ENCODE results near the gene SESN2. TPM values are rescaled to one million over a fixed set of nuclear protein-coding genes. Genes with fewer than 3 reads are reported as not detected.

SESN2 gene
- total RNA-seq, 1 experiment from 2014 or later = 43.1 TPM

DNA sequence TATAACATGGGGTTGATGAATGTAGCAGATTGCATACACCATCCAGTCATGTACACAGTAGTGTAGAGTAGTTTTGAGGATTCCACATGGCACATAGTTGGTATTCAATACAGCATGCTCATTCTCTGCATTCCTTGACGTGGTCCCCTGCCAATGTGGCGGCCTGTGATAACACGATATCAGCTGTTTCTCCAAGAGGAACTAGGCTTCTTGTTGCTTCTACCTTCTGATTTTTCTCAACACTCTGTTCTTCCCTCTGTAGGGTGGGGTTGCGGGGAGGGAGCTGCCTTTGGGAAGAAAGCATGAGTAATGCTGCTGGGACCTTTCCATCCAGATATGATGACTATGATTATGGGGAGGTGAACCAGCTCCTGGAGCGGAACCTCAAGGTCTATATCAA is 19.4 kb downstream of the SESN2 start:
- DNase-seq (ENCODE audit: low read depth, low spot score) = no peak
- in situ Hi-C loops (cut with HindIII; ENCODE audit: low pct_unique_long_range_greater_than_20kb, low sequenced_read_pairs) = no loop called here

DNA sequence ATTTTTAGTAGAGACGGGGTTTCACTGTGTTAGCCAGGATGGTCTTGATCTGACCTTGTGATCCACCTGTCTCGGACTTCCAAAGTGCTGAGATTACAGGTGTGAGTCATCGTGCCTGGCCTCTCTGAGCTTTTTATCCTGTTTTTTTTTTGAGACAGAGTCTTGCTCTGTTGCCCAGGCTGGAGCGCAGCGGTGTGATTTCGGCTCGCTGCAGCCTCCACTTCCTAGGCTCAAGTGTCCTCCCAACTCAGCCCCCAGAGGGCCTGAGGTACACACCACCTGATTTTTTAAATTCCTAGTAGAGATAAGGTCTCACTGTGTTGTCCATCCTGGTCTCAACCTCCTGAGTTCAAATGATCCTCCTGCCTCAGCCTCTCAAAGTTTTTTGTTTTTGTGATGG is 20.4 kb downstream of the SESN2 start:
- no peak for DNase-seq (ENCODE audit: low read depth, low spot score)
- in situ Hi-C loops (cut with HindIII; ENCODE audit: low pct_unique_long_range_greater_than_20kb, low sequenced_read_pairs) = no loop called here

DNA sequence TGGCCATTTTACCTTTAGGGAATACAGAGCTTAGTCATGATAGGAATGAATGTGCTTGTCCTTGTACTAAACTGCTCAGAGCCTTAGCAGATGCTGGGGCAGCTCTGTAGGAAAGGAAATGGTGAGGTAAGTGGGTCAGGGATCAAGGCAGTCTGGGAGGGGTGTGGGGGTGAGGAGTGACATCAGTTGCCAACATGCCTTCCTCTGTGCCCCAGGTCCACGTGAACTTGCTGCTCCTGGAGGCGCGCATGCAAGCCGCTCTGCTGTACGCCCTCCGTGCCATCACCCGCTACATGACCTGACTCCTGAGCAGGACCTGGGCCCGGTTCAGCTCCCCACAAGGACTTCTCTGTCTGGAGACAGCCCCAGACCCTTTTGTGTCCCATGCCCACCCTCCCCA is 21.2 kb downstream of the SESN2 start:
- no peak for DNase-seq (ENCODE audit: low read depth, low spot score)
- in situ Hi-C loops (cut with HindIII; ENCODE audit: low pct_unique_long_range_greater_than_20kb, low sequenced_read_pairs) = no loop called here

GRCh38 chr1:28280977-28281381 is 21.7 kb downstream of the SESN2 start:
- in situ Hi-C loops (cut with HindIII; ENCODE audit: low pct_unique_long_range_greater_than_20kb, low sequenced_read_pairs) = no loop called here
- no peak for DNase-seq (ENCODE audit: low read depth, low spot score)

GRCh38 chr1:28281608-28282425 is 22.5 kb downstream of the SESN2 start:
- in situ Hi-C loops (cut with HindIII; ENCODE audit: low pct_unique_long_range_greater_than_20kb, low sequenced_read_pairs) = no loop called here
- no peak for DNase-seq (ENCODE audit: low read depth, low spot score)

GRCh38 chr1:28282426-28283407 is 23.4 kb downstream of the SESN2 start:
- in situ Hi-C loops (cut with HindIII; ENCODE audit: low pct_unique_long_range_greater_than_20kb, low sequenced_read_pairs) = no loop called here
- DNase-seq (ENCODE audit: low read depth, low spot score) = no peak

GRCh38 chr1:28286111-28286510 is 26.8 kb downstream of the SESN2 start:
- DNase-seq (ENCODE audit: low read depth, low spot score) = no peak
- in situ Hi-C loops (cut with HindIII; ENCODE audit: low pct_unique_long_range_greater_than_20kb, low sequenced_read_pairs) = no loop called here

DNA sequence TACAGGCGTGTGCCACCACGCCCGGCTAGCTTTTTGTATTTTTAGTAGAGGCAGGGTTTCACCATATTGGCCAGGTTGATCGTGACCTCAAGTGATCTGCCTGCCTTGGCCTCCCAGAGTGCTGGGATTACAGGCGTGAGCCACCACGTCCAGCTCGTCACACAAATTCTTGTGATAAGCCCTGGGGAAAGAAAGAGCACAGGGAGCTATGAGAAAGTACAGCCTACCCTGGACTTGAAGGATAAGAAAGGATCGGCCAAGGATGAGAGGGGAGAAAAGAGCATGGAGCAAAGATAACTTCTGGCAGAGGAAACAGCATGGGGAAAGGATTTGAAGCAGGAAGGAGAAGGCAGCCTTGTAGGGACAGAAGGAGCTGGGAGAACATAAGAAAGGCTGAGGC is 29.2 kb downstream of the SESN2 start:
- DNase-seq (ENCODE audit: low read depth, low spot score) = no peak
- in situ Hi-C loops (cut with HindIII; ENCODE audit: low pct_unique_long_range_greater_than_20kb, low sequenced_read_pairs) = no loop called here

DNA sequence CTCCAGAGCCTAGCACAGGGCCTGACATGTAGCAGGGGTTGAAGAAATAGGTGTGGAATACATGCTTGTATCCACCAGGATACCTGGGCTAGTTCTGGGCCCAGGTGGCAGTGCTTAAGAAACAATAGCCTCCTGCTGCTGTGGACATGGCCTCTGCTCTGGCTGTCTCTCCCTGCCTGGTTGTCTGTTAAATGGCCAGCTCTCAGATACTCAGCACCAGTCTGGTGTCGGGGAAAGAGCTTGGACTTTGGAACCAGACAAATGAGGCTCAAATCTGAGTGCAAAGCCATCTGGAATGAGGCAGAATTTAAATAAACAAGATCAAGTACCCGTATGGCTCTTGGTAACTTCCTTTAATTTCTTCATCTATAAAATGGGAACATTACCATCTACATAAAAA is 31.5 kb downstream of the SESN2 start:
- no peak for DNase-seq (ENCODE audit: low read depth, low spot score)
- in situ Hi-C loops (cut with HindIII; ENCODE audit: low pct_unique_long_range_greater_than_20kb, low sequenced_read_pairs) = no loop called here

DNA sequence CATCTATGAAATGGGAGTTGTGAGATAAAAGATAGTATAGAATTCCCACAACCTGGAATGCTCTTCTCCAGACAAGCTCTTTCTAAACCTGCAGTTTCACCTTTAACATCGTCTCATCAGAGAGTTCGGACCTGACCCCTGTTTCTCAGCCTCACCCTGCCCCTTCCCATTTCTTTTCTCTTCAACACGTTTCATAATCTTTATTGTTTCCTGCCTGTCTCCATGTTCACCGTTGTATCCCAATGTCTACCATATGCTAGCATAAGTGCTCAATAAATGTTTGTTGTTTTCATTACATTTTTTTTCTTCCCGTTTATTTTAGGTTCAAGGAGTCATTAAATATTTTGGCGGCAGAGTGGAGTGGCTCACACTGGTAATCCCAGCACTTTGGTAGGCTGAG is 32.4 kb downstream of the SESN2 start:
- in situ Hi-C loops (cut with HindIII; ENCODE audit: low pct_unique_long_range_greater_than_20kb, low sequenced_read_pairs) = no loop called here
- no peak for DNase-seq (ENCODE audit: low read depth, low spot score)

DNA sequence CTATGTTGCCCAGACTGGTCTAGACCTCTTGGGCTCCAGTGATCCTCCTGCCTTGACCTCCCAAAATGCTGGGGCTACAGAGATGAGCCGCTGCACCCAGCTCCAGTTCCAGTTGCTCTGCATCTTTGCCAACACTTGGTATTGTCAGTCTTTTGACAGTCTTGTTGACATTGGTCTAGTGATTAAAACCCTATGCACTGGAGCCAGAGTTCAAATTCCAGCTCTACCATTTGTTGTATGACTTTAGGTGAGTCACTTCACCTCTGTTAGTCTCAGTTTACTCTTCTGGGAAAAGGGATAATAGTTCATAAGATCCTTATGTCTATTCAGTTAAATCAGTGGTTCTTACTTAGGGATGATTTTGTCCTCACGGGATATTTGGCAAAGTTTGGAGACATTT is 36.6 kb downstream of the SESN2 start:
- in situ Hi-C loops (cut with HindIII; ENCODE audit: low pct_unique_long_range_greater_than_20kb, low sequenced_read_pairs) = no loop called here
- no peak for DNase-seq (ENCODE audit: low read depth, low spot score)

GRCh38 chr1:28296401-28297261 is 37.3 kb downstream of the SESN2 start:
- in situ Hi-C loops (cut with HindIII; ENCODE audit: low pct_unique_long_range_greater_than_20kb, low sequenced_read_pairs) = no loop called here
- peak; percentile 56 for DNase-seq (ENCODE audit: low read depth, low spot score)

DNA sequence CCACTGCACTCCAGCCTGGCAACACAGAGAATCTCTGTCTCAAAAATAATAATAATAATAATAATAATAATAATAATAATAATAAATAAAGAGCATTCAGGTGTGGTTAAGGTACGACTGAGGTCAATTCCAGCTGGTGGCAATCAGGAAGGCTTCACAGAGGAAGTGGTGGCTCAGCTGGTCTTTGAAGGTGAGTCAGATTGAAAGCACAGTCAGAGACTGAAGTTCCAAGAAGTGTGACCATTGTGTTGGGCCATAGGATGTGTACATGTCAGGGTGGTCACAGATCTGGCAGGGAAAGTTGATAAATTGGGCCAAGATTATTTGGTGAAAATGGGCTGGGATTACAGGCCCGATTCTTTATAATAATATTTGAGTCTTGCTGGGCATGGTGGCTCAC is 38.5 kb downstream of the SESN2 start:
- in situ Hi-C loops (cut with HindIII; ENCODE audit: low pct_unique_long_range_greater_than_20kb, low sequenced_read_pairs) = no loop called here
- no peak for DNase-seq (ENCODE audit: low read depth, low spot score)

GRCh38 chr1:28298438-28298837 is 39.1 kb downstream of the SESN2 start:
- no peak for DNase-seq (ENCODE audit: low read depth, low spot score)
- in situ Hi-C loops (cut with HindIII; ENCODE audit: low pct_unique_long_range_greater_than_20kb, low sequenced_read_pairs) = no loop called here

GRCh38 chr1:28301368-28302174 is 42.3 kb downstream of the SESN2 start:
- in situ Hi-C loops (cut with HindIII; ENCODE audit: low pct_unique_long_range_greater_than_20kb, low sequenced_read_pairs) = no loop called here
- DNase-seq (ENCODE audit: low read depth, low spot score) = peak; percentile 83

- DNase-seq (ENCODE audit: low read depth, low spot score) = no peak
These were observed 42.9 kb downstream of the SESN2 start for GRCh38 chr1:28302247-28302646.

GRCh38 chr1:28306301-28306949 is 47.1 kb downstream of the SESN2 start:
- DNase-seq (ENCODE audit: low read depth, low spot score) = peak; percentile 37
- in situ Hi-C loops (cut with HindIII; ENCODE audit: low pct_unique_long_range_greater_than_20kb, low sequenced_read_pairs) = no loop called here

More at GRCh38 chr1:28302247-28302646, 42.9 kb downstream of the SESN2 start:
- in situ Hi-C loops (cut with HindIII; ENCODE audit: low pct_unique_long_range_greater_than_20kb, low sequenced_read_pairs) = no loop called here

All from SK-MEL-5 (cell line).